ENCODE measurements around the gene KRTAP10-11. TPM values are rescaled to one million over a fixed set of nuclear protein-coding genes. Genes with fewer than 3 reads are reported as not detected.
"Not testable (repeated sequence)": the region's sequence is repeated elsewhere in the genome, so short reads cannot be mapped to it uniquely, and the experiment has no call there.

The KRTAP10-11 gene
- not detected in 2 replicates for total RNA-seq

- DNase-seq (ENCODE audit: low read depth); H3K4me3 ChIP-seq (ENCODE audit: low read depth, low read length): not testable (repeated sequence)
These were observed at the start of gene KRTAP10-11 for GRCh38 chr21:44646366-44647221. Gene KRTAP10-11, plus strand, starts transcription at chr21:44646414. Its CDS starts 45 bp downstream, at chr21:44646459.

DNA sequence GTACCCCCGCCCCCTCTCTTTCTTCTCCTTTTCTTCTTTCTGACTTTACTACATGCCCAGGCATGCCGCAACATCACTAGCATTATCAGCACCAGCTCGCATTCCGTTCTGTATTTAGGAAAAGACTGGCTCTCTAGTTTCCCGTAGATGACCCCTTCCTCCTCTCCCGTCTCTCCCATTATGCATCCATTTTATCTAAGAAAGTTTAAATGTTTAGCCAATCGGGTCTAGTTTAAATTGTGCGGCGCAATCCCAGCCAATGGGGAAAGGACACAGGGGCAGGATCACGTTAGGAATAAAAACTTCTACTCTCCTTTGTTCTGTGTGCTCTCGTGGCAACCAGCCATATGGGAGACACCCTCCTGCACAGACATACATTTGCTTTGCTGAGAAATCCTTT lies 48.2 kb upstream of the KRTAP10-11 start:
- H3K4me3 ChIP-seq (ENCODE audit: low read depth, low read length), result no peak overlapping the region
- peaks cover 6% of the 10 kb centered on the region for H3K27me3 ChIP-seq (ENCODE audit: control insufficient read depth, insufficient read depth, low read length)
- no peaks in the 10 kb centered on the region for H3K36me3 ChIP-seq (ENCODE audit: control insufficient read depth, insufficient read depth, low read length)
- TF ChIP-seq CTCF (IDR thresholded peaks at IDR 0.05; ENCODE audit: insufficient read depth, low read length, poor library complexity, severe bottlenecking), result no peak
- DNase-seq (ENCODE audit: low read depth), result no peak

More at GRCh38 chr21:44646366-44647221, at the start of gene KRTAP10-11:
- H3K36me3 ChIP-seq (ENCODE audit: control insufficient read depth, insufficient read depth, low read length); H3K27me3 ChIP-seq (ENCODE audit: control insufficient read depth, insufficient read depth, low read length): not testable (repeated sequence)

- Histone ChIP-seq H3K27me3 (ENCODE audit: control insufficient read depth, insufficient read depth, low read length) (no peaks in the 10 kb centered on the region), H3K4me3 (ENCODE audit: low read depth, low read length) (no peak overlapping the region), H3K36me3 (ENCODE audit: control insufficient read depth, insufficient read depth, low read length) (no peaks in the 10 kb centered on the region)
- no peak for TF ChIP-seq CTCF (IDR thresholded peaks at IDR 0.05; ENCODE audit: insufficient read depth, low read length, poor library complexity, severe bottlenecking)
- no peak for DNase-seq (ENCODE audit: low read depth)
These were observed 46.8 kb upstream of the KRTAP10-11 start for GRCh38 chr21:44599264-44600029.

GRCh38 chr21:44600118-44600978 lies 45.9 kb upstream of the KRTAP10-11 start, which contains the start of gene KRTAP10-7:
Gene KRTAP10-7, plus strand, starts transcription at chr21:44600597. Its CDS starts 25 bp downstream, at chr21:44600622.
- H3K4me3 ChIP-seq (ENCODE audit: low read depth, low read length); H3K27me3 ChIP-seq (ENCODE audit: control insufficient read depth, insufficient read depth, low read length); DNase-seq (ENCODE audit: low read depth); H3K36me3 ChIP-seq (ENCODE audit: control insufficient read depth, insufficient read depth, low read length): not testable (repeated sequence)

DNA sequence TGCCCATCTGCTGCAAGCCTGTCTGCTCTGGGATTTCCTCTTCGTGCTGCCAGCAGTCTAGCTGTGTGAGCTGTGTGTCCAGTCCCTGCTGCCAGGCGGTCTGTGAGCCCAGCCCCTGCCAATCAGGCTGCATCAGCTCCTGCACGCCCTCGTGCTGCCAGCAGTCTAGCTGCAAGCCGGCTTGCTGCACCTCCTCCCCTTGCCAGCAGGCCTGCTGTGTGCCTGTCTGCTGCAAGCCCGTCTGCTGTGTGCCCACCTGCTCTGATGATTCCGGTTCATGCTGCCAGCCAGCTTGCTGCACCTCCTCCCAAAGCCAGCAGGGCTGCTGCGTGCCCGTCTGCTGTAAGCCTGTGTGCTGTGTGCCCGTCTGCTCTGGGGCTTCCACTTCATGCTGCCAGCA lies 45.1 kb upstream of the KRTAP10-11 start:
- not testable (repeated sequence) for DNase-seq (ENCODE audit: low read depth); H3K27me3 ChIP-seq (ENCODE audit: control insufficient read depth, insufficient read depth, low read length); H3K36me3 ChIP-seq (ENCODE audit: control insufficient read depth, insufficient read depth, low read length); H3K4me3 ChIP-seq (ENCODE audit: low read depth, low read length)

DNA sequence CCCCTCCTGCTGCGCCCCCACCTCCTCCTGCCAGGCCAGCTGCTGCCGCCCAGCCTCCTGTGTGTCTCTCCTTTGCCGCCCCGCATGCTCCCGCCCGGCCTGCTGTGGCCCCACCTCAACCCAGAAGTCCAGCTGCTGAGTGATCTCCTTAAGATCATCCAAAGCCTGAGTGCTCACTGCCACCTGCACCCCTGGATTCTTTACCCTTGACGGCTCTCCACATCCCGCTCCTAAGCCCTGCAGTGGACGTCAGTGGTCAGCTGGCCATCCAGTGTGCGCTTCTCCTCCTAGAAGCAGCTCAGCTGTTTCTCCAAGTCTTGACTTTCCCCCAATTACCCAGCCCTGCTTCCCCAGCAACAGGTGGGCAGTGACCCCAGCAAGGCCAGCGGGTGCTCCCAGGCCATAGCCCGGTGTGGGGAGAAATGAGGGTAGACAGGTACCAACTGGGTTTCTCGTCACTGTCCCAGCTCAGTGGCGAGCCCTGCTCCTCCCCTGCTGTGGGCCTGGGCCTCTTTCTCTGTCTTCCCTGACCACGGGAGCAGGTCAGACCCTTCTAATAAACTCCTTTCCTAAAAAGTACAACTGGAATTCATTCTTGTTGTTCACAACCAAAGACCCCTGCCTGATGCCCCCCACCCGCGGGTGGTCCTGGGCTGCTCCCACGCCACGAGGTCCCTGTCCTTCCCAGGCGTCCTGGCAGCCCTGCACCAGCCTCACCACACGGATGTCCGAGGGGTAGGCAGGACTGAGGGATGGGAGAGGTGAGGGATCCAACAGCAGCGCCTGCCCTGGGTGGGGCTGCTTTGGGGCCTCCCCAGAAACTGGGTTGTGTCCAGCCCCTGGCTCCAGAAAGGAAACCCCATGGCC lies 44.4 kb upstream of the KRTAP10-11 start:
- H3K27me3 ChIP-seq (ENCODE audit: control insufficient read depth, insufficient read depth, low read length), result no peaks in the 10 kb centered on the region
- DNase-seq (ENCODE audit: low read depth), result no peak
- no peaks in the 10 kb centered on the region for H3K36me3 ChIP-seq (ENCODE audit: control insufficient read depth, insufficient read depth, low read length)
- TF ChIP-seq CTCF (IDR thresholded peaks at IDR 0.05; ENCODE audit: insufficient read depth, low read length, poor library complexity, severe bottlenecking), result no peak
- H3K4me3 ChIP-seq (ENCODE audit: low read depth, low read length), result no peak overlapping the region
